Measurements from ENCODE around the gene PIGU.

DNA sequence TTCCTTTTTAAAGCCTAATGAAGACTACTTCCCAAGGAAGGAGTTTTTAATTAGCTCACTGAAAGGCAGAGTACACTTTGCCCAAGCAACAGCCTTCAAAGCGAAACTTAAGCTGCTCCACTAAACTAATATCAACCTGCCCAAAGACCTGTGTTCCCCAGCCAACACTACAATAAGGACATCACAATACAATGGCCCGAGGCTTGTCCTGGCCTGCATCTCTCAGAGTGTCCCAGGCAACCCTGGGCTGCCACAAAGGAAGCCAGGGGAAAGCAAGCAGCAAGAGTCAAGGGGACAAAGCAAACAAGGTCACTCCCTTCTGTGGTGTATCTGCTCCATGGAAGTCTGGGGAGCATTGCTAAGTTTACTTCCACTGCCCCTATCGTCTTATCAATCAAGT lies 52.3 kb downstream of the PIGU start:
- TF ChIP-seq, protein P1, sequence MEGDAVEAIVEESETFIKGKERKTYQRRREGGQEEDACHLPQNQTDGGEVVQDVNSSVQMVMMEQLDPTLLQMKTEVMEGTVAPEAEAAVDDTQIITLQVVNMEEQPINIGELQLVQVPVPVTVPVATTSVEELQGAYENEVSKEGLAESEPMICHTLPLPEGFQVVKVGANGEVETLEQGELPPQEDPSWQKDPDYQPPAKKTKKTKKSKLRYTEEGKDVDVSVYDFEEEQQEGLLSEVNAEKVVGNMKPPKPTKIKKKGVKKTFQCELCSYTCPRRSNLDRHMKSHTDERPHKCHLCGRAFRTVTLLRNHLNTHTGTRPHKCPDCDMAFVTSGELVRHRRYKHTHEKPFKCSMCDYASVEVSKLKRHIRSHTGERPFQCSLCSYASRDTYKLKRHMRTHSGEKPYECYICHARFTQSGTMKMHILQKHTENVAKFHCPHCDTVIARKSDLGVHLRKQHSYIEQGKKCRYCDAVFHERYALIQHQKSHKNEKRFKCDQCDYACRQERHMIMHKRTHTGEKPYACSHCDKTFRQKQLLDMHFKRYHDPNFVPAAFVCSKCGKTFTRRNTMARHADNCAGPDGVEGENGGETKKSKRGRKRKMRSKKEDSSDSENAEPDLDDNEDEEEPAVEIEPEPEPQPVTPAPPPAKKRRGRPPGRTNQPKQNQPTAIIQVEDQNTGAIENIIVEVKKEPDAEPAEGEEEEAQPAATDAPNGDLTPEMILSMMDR (IDR thresholded peaks at IDR 0.05; ENCODE audit: low read depth, low read length, poor library complexity, severe bottlenecking), result no peak
- TF ChIP-seq EZH2phosphoT487 (IDR thresholded peaks at IDR 0.05; ENCODE audit: borderline replicate concordance, low read length), result no peak

All from DOHH2 (cell line).